Thyroid gland (tissue), 4 donors: ENCODE data around the gene PALM2AKAP2. TPM values are rescaled to one million over a fixed set of nuclear protein-coding genes. Genes with fewer than 3 reads are reported as not detected.

Experiments
- DNase-seq, 2 donors: peaks; one replicate each; pipeline ENCODE4 v3.0.0-alpha.2; 2019
- H3K27ac ChIP-seq, 3 donors: fragments of 200-600 bp; sonication (generic); 1 replicate in 2 of 3; 2 replicates in 1 of 3; pipeline ENCODE4 v1.5.1; 2016 to 2019; ENCODE audit warnings: mild to moderate bottlenecking in 1 of 3, moderate library complexity in 1 of 3
- H3K27me3 ChIP-seq: fragments of 200-600 bp; sonication (generic); one replicate; pipeline ENCODE4 v1.5.1; 2019
- H3K36me3 ChIP-seq, 2 donors: fragments of 200-600 bp; sonication (generic); one replicate each; pipeline ENCODE4 v1.5.1; 2016 to 2019
- H3K4me1 ChIP-seq, 2 donors: fragments of 200-600 bp; sonication (generic); one replicate each; pipeline ENCODE4 v1.5.1; 2017 to 2019
- H3K4me3 ChIP-seq, 3 donors: fragments of 200-600 bp; sonication (generic); replicated peaks in 1 of 3; 1 replicate in 2 of 3; 2 replicates in 1 of 3; pipeline ENCODE4 v1.5.1; 2016; ENCODE audit warnings: mild to moderate bottlenecking in 1 of 3
- H3K9me3 ChIP-seq: fragments of 200-600 bp; sonication (generic); one replicate; pipeline ENCODE4 v1.5.1; 2017
- CTCF ChIP-seq, 6 experiments: fragments of 200-600 bp in 3 of 6; fragments of 450-650 bp in 3 of 6; sonication (generic) in 3 of 6; IDR thresholded peaks; one replicate each; pipeline ENCODE4 v1.5.1; 2016 to 2019; ENCODE audit warnings: antibody characterized with exemption in 6 of 6, mild to moderate bottlenecking in 2 of 6, inconsistent platforms in 1 of 6, moderate library complexity in 1 of 6
- POLR2A ChIP-seq, 2 donors: fragments of 450-650 bp; IDR thresholded peaks; one replicate each; pipeline ENCODE4 v1.6.1; 2017; ENCODE audit warnings: antibody characterized with exemption in 2 of 2, mild to moderate bottlenecking in 2 of 2, moderate library complexity in 1 of 2
- WGBS, 2 donors: methylation state at CpG; one replicate each; pipeline ENCODE4 v1.1.5; 2017; 5-methylcytosine and 5-hydroxymethylcytosine counted together
- intact Hi-C: fragments of 100-400 bp; cut with DNase I; formaldehyde crosslinking; loops from one replicate; pipeline ENCODE4 v1.15.1; 2023
- total RNA-seq, 4 donors: library from RNA; depleted of rRNA; stranded (reverse); fragments of >200 nt; gene quantifications; one replicate each; pipeline ENCODE4 v1.2.3, GENCODE V29; 2016

Gene PALM2AKAP2
- total RNA-seq, 4 donors from 2014 or later, result 9.9 to 25.4 (median 13.1) TPM

DNA sequence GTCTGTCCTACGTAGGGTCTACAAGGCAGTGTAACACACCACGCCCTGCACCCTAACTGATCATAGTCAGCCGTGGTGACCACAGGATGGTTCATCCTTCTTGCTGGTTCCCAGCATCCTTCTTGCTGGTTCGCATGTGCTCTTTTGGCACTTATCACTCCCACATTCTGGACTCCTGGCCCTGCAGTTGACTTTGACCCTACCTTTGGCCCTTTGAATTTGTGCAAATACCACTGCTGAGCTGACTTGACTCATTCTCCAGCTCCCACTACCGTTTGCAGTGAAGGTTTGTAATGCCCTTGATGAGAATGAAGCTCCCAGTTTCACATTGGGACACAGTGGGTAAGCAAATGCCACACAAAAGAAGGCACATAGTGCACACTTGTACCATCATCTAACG is 33.8 kb downstream of the PALM2AKAP2 start:
- TF ChIP-seq POLR2A (IDR thresholded peaks at IDR 0.05) (no peak), CTCF (IDR thresholded peaks at IDR 0.05) (no peak)
- no peaks in the 10 kb centered on the region for H3K9me3 ChIP-seq
- intact Hi-C loops, result no loop called here
- no peaks in the 10 kb centered on the region for H3K36me3 ChIP-seq
- H3K4me1 ChIP-seq, result peaks cover 5 to 23% of the 10 kb centered on the region in 2 donors
- H3K27ac ChIP-seq, result no peak overlapping the region
- H3K4me3 ChIP-seq, result no peak overlapping the region
- DNase-seq, result no peak
- H3K27me3 ChIP-seq, result no peaks in the 10 kb centered on the region
- WGBS, 2 donors, result 84 to 92% methylated on average over 6 of the region's 6 CpGs

DNA sequence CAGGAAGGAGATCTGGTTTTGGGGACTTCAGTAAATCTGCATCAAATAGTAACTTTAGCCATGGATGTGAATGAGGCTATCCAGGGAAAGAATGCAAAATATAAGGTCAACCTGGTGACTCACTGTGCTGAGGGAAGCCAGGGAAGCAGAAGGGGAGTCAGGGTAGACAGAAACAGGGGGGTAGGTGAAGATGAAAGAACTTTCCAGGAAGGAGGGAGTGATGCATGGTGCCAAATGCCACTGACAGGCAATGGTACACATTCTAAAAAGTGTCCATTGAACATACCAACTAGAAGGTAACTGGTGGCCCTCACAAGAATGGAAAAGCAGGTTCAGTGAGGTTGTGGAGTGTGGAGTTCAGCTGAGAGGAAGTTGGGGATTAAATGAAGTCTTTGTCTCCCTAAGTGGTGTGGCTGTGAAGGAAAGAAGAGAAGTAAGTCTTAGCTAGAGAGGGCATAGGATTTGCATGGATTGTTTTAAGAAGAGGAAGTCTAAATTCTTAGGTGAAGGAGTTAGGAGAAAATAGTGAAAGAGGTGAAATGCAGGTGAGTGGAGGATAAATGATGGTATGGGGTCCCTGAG is 35.5 kb downstream of the PALM2AKAP2 start:
- Histone ChIP-seq H3K36me3 (no peaks in the 10 kb centered on the region), H3K27me3 (no peaks in the 10 kb centered on the region), H3K9me3 (no peaks in the 10 kb centered on the region), H3K4me3 (no peak overlapping the region), H3K4me1 (peaks cover 5 to 23% of the 10 kb centered on the region in 2 donors), H3K27ac (no peak overlapping the region)
- intact Hi-C loops, result loop anchor here (5.0 kb wide), 1 partner anchor 243 kb away; no protein-coding TSS in a partner anchor
- DNase-seq, result no peak
- TF ChIP-seq POLR2A (IDR thresholded peaks at IDR 0.05) (no peak), CTCF (IDR thresholded peaks at IDR 0.05) (no peak)

DNA sequence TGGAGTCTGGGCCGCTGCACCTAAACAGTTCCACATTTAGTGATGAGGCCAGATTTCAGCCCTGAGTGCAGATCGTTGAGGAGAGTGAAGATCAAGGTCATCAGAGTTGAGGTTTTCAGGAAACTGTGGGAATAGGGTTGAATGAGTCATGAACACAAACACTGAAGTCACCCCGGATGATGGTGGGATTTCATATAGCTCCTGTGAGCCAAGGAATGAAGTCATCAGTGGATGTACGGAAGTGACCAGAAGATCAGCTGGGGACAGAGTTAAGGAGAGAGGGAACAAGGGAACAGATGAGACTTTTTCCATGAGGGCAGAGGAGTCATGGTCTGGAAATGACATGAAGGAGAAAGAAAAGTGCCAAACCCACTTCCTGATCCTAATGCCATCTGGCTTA is 36.5 kb downstream of the PALM2AKAP2 start:
- Histone ChIP-seq H3K27ac (no peak overlapping the region), H3K9me3 (no peaks in the 10 kb centered on the region), H3K4me1 (peaks cover 5 to 23% of the 10 kb centered on the region in 2 donors), H3K27me3 (no peaks in the 10 kb centered on the region), H3K36me3 (no peaks in the 10 kb centered on the region), H3K4me3 (no peak overlapping the region)
- DNase-seq, result no peak
- intact Hi-C loops, result loop anchor here (5.0 kb wide), 1 partner anchor 244 kb away; no protein-coding TSS in a partner anchor
- TF ChIP-seq POLR2A (IDR thresholded peaks at IDR 0.05), result no peak
- no peak for TF ChIP-seq CTCF (IDR thresholded peaks at IDR 0.05)
- 62 to 77% methylated on average over 4 of the region's 4 CpGs for WGBS, 2 donors

DNA sequence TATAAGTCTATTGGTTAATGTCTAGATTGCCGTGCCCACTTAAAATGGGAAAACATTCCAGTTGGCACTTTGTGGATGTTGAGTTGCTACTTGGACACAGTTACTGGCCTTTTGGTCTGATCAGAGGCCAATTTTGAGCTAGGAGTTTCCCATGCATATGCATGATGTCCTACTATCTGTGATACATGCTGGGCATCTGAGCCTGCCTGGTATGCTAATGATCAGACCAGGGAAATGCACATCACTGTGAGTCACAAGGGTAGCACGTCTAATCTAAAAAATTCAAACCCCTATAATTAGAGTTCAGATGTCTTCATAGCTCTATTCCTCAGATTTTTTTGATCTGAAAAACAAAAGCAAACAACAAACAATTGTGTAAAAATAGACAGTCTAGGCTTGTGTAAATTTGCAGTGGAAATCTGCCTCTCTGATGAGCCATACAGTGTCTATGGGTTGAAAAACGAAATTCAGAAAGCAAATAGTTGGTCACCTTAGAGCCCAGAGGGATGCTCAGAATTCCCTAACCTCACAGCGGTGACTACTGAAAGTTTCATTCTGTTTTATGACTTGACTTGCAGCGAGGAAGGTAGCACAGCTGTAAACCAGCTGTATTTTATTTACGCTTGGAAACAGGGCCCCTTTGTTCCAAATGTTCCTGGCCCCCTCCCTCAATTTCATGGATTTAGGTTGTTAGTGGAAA is 37.3 kb downstream of the PALM2AKAP2 start:
- DNase-seq, result no peak
- Histone ChIP-seq H3K4me1 (peaks cover 5 to 17% of the 10 kb centered on the region in 2 donors), H3K4me3 (no peak overlapping the region), H3K27ac (peak overlapping the region in 1 of 3 donors; percentile 2), H3K9me3 (no peaks in the 10 kb centered on the region), H3K27me3 (no peaks in the 10 kb centered on the region), H3K36me3 (no peaks in the 10 kb centered on the region)
- intact Hi-C loops, result loop anchor here (5.0 kb wide), 1 partner anchor 245 kb away; no protein-coding TSS in a partner anchor
- TF ChIP-seq POLR2A (IDR thresholded peaks at IDR 0.05) (no peak), CTCF (IDR thresholded peaks at IDR 0.05) (no peak)
- 75 to 83% methylated on average over 6 of the region's 6 CpGs for WGBS, 2 donors

- 5% methylated on average over 9 of the region's 9 CpGs for WGBS, 2 donors
- intact Hi-C loops, result loop anchor here (5.0 kb wide), 1 partner anchor 246 kb away; no protein-coding TSS in a partner anchor
- H3K9me3 ChIP-seq, result no peaks in the 10 kb centered on the region
- no peak overlapping the region for H3K4me3 ChIP-seq
- peak; percentile 73 to 76 for DNase-seq
- no peaks in the 10 kb centered on the region for H3K36me3 ChIP-seq
- no peak overlapping the region for H3K27ac ChIP-seq
- H3K27me3 ChIP-seq, result no peaks in the 10 kb centered on the region
- H3K4me1 ChIP-seq, result peaks cover 0 to 10% of the 10 kb centered on the region in 2 donors
- TF ChIP-seq CTCF (IDR thresholded peaks at IDR 0.05), result peak; percentile 58 to 94 (median 92)
- TF ChIP-seq POLR2A (IDR thresholded peaks at IDR 0.05), result no peak
Measured at GRCh38 chr9:109817846-109818472, 38.0 kb downstream of the PALM2AKAP2 start.
